LNCAP (cell line): ENCODE results near the gene GRID1.

Source experiments
- CTCF ChIP-seq: fragments of 450-650 bp; IDR thresholded peaks from 2 replicates; pipeline ENCODE4 v1.5.1; 2017; ENCODE audit warnings: mild to moderate bottlenecking

GRID1 gene

GRCh38 chr10:85918371-85918770 is 448.2 kb downstream of the GRID1 start:
- TF ChIP-seq CTCF = no peak

- no peak for TF ChIP-seq CTCF
Measured at GRCh38 chr10:85917601-85918000, 449.0 kb downstream of the GRID1 start.

GRCh38 chr10:85916994-85917573 is 449.5 kb downstream of the GRID1 start:
- TF ChIP-seq CTCF = no peak

- TF ChIP-seq CTCF = no peak
Measured at GRCh38 chr10:85916286-85916685, 450.3 kb downstream of the GRID1 start.

- no peak for TF ChIP-seq CTCF
Measured at GRCh38 chr10:85915245-85915846, 451.2 kb downstream of the GRID1 start.

GRCh38 chr10:85914720-85915119 is 451.9 kb downstream of the GRID1 start:
- TF ChIP-seq CTCF = no peak

GRCh38 chr10:85908462-85908861 is 458.1 kb downstream of the GRID1 start:
- no peak for TF ChIP-seq CTCF

GRCh38 chr10:85902051-85902450 is 464.5 kb downstream of the GRID1 start:
- TF ChIP-seq CTCF = no peak
